Small intestine (tissue), 7 donors: Measurements from ENCODE around the gene ARHGAP22. TPM values are rescaled to one million over a fixed set of nuclear protein-coding genes. Genes with fewer than 3 reads are reported as not detected.

Experiments used
- DNase-seq, 2 donors: peaks; one replicate each; pipeline versions ENCODE4 v3.0.0 to v3.0.0-alpha.2; 2013
- FAIRE-seq: peaks from 2 replicates; lab custom pipeline; 2012; peaks lifted over from hg19 to GRCh38; lab: Jason Lieb, UNC
- H3K27ac ChIP-seq, 3 donors: one replicate each; pipeline ENCODE4 v1.5.1; 2013; ENCODE audit warnings: low read length in 2 of 3, mild to moderate bottlenecking in 2 of 3, control low read depth in 1 of 3, inconsistent platforms in 1 of 3, low read depth in 1 of 3, moderate library complexity in 1 of 3
- H3K27me3 ChIP-seq, 3 donors: one replicate each; pipeline ENCODE4 v1.6.1; 2013; ENCODE audit warnings: low read length in 3 of 3, inconsistent platforms in 1 of 3; ENCODE audit not compliant: control insufficient read depth in 3 of 3, insufficient read depth in 3 of 3
- H3K36me3 ChIP-seq, 3 donors: one replicate each; pipeline ENCODE4 v1.6.1; 2013; ENCODE audit warnings: low read length in 3 of 3, inconsistent platforms in 1 of 3, low read depth in 1 of 3, mild to moderate bottlenecking in 1 of 3, moderate library complexity in 1 of 3; ENCODE audit not compliant: control insufficient read depth in 3 of 3, insufficient read depth in 2 of 3
- H3K4me1 ChIP-seq, 3 donors: one replicate each; pipeline ENCODE4 v1.6.1; 2013; ENCODE audit warnings: low read length in 2 of 3, inconsistent platforms in 1 of 3, low read depth in 1 of 3, mild to moderate bottlenecking in 1 of 3, moderate library complexity in 1 of 3; ENCODE audit not compliant: control insufficient read depth in 3 of 3, insufficient read depth in 2 of 3
- H3K4me3 ChIP-seq, 3 donors: one replicate each; pipeline ENCODE4 v1.5.1; 2013; ENCODE audit warnings: low read length in 3 of 3, control low read depth in 1 of 3, inconsistent platforms in 1 of 3, low read depth in 1 of 3, mild to moderate bottlenecking in 1 of 3, moderate library complexity in 1 of 3
- H3K9me3 ChIP-seq, 2 donors: one replicate each; pipeline ENCODE4 v1.6.1; 2013; ENCODE audit warnings: low read depth in 1 of 2, low read length in 1 of 2; ENCODE audit not compliant: control insufficient read depth in 2 of 2, insufficient read depth in 1 of 2
- WGBS, 3 donors: extraction: QIAGEN DNeasy Blood & Tissue Kit; methylation state at CpG; one replicate each; pipeline ENCODE4 v1.1.7; 2013; 5-methylcytosine and 5-hydroxymethylcytosine counted together
- polyA plus RNA-seq, 4 donors: library from polyadenylated mRNA; stranded (reverse) in 3 of 4; unstranded in 1 of 4; fragments of 200-250 nt in 3 of 4; fragments of 120-200 nt in 1 of 4; gene quantifications; one replicate each; pipeline versions ENCODE4 v1.2.1 to v1.2.3, GENCODE V29; 2013
- donor health status: healthy with polysubstance abuse.
- donor health status: control.
- donor health status: control.
- donor health status: Bipolar disorder and iron deficiency.
- donor health status: healthy.

ARHGAP22 gene
- polyA plus RNA-seq, 4 donors: 0.54 to 1.4 (median 1.3) TPM; not detected in 1

DNA sequence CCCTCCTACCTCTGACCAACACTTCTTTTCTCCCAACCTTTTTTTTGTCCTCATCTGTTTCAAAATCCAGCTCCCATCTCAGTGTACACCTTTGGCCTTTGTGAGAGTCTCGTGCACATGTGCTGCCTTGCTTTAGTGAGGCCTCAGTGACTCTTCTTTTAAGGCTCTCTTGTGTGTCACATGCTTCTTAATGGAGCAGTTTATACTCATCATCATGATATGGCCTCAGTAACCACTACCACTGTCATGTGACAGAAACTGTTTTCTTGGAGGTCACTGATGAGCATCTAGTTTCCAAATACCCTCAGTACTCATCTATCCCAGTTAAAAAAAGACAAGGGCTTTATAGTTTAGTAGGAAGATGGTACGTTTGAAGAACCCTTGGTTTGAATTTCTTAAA is 8.1 kb upstream of the ARHGAP22 start:
- Histone ChIP-seq H3K9me3 (no peaks in the 10 kb centered on the region), H3K4me3 (no peak overlapping the region), H3K4me1 (no peaks in the 10 kb centered on the region), H3K27ac (no peak overlapping the region), H3K27me3 (no peaks in the 10 kb centered on the region), H3K36me3 (no peaks in the 10 kb centered on the region)
- DNase-seq: no peak
- FAIRE-seq: no peak
- WGBS, 3 donors: 76 to 89% (median 77%) methylated on average over 2 of the region's 2 CpGs

DNA sequence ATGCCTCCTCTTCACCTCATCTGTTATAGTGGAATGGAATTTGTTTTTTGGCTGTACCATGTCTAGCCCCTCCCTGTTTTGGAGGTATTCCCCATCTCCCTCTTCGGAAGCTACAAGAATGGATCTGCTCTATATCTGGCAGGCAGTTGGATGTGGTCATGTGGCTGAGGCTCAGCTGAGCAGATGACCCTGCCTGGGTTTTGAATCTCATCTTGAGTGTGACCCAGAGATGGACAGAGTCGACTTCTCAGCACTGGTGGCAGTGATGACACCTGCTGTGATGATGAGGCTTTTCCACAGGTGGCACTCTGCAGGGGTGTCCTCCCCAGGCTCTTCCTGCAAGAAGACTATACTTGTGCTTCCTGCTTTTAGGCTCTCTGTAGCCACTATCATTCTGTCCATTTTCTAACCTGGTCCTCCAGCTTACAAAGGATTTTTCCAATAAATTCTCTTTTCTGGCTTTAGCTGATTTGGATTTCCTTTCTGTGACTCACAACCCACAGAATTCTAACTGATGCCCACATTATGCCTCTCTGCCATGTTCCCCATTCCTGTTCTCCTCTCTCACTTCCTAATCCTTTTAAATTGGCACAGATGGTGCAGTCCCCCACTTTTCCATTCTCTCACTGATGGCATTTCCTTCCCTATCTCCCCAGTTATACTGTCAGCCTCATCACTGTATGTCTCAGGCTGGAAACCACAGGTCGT is 7.5 kb upstream of the ARHGAP22 start:
- DNase-seq (no peak), FAIRE-seq (no peak)
- H3K36me3 ChIP-seq: no peaks in the 10 kb centered on the region
- no peaks in the 10 kb centered on the region for H3K4me1 ChIP-seq
- H3K4me3 ChIP-seq: no peak overlapping the region
- H3K27ac ChIP-seq: no peak overlapping the region
- WGBS, 3 donors: 71 to 74% (median 74%) methylated on average over 3 of the region's 3 CpGs
- no peaks in the 10 kb centered on the region for H3K27me3 ChIP-seq
- H3K9me3 ChIP-seq: no peaks in the 10 kb centered on the region

DNA sequence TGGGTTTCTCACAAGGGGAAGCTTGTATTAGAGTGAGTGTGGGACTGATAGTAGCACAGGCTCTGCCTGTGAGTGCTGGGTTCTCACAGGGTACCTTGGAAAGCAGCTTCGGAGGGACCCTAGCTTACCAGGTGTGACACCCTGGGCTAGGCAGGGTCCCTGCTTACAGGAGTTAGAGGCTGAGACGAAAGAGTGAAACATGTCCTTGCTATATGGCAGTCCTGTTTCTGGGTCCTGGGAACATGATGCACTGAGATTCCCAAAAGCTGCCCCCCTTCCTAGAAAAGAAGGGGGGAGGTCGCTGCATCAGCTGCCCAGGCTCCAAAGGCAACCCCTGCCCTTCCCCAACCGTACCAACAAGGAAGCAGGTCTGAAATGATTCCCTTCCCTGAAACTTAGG is 6.3 kb upstream of the ARHGAP22 start:
- H3K36me3 ChIP-seq: no peaks in the 10 kb centered on the region
- DNase-seq (no peak), FAIRE-seq (no peak)
- no peak overlapping the region for H3K27ac ChIP-seq
- no peaks in the 10 kb centered on the region for H3K4me1 ChIP-seq
- H3K9me3 ChIP-seq: no peaks in the 10 kb centered on the region
- WGBS, 3 donors: 63 to 76% (median 68%) methylated on average over 4 of the region's 4 CpGs
- H3K4me3 ChIP-seq: no peak overlapping the region
- H3K27me3 ChIP-seq: peaks cover 0 to under 1% (median 0%) of the 10 kb centered on the region in 3 donors

DNA sequence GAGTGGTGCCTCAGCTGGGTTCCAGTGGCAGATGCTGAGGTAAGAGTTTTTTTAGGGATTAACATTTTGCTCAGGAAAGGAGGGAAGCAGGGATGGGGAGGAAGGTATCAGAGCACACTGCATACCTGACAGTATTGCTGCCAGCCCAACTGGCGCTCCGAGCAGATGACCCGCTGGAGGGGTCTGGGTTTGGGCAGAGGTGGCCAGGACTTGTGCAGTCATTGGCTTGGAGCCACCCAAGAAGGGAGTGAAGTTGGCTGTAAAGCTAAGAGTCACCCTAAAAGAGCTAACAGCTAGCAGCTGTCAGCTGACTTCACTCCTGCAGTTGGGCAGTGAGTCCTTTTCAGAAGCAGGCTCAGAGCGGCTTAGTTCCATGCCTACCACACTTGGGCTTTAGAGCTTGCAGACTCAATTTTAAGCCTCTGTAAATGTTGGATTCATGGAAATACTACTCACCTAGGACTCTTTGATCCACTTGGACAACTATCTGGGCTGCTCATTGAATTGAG is 5.8 kb upstream of the ARHGAP22 start:
- Histone ChIP-seq H3K27ac (no peak overlapping the region), H3K9me3 (no peaks in the 10 kb centered on the region), H3K27me3 (peaks cover 0 to 6% (median 0%) of the 10 kb centered on the region in 3 donors), H3K4me3 (no peak overlapping the region), H3K4me1 (no peaks in the 10 kb centered on the region), H3K36me3 (no peaks in the 10 kb centered on the region)
- FAIRE-seq: no peak
- 92 to 93% (median 92%) methylated on average over 4 of the region's 4 CpGs for WGBS, 3 donors
- no peak for DNase-seq

DNA sequence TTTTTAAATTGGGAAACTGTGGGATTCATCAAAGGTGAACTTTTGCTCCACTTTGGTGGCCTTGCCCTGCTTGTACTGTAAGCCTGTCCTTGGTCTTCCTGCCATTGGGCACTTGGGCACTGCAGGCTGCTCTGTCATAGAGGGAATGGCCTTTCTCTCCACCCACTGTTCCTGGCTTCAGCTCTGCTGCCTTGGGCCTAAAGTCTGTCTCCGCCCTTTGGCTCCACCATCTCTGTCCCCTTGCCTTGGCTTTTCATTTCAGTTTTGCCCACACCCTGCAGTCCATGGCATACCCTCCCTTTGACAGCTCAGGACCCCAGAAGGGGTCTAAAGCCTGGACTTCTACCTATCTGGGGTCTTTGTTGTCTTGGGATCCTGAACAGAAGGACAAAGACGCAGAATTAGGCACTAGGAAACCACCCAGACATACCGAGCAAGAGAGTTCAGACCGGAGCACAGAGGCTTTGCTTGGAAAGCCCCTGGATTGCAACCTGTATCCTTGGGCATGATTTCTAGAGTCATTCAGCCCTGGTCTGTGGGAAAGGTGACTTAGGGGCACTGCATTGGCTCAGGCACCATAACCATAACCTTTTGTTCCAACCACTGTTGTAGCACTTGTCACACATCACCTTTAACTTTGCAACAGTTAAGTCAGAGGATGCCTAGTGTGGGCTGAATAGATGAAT is 5.2 kb upstream of the ARHGAP22 start:
- H3K9me3 ChIP-seq: no peaks in the 10 kb centered on the region
- H3K27me3 ChIP-seq: peaks cover 0 to 9% (median 0%) of the 10 kb centered on the region in 3 donors
- no peak overlapping the region for H3K4me3 ChIP-seq
- H3K36me3 ChIP-seq: no peaks in the 10 kb centered on the region
- no peak for DNase-seq
- FAIRE-seq: no peak
- 81 to 90% (median 88%) methylated on average over 4 of the region's 4 CpGs for WGBS, 3 donors
- H3K4me1 ChIP-seq: no peaks in the 10 kb centered on the region
- no peak overlapping the region for H3K27ac ChIP-seq

DNA sequence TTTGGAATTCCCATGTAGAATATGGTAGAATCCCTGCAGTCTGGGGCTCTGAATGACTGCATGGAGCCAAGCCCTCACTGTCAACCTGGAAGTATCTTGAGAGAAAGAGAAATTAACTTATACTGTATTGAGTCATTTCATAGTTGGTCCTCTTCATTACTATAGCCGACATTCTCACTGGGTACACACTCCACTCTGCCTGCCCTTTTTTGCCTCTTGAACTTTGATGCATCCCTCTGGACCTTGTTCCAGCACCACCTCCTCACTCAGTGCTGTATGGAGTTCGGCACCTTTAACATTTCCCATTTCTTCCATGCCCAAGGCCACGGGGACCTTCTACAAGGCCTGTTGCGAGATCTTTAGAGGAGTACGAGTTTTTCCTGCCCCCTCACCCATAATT is 4.6 kb upstream of the ARHGAP22 start:
- no peak for DNase-seq
- peaks cover 0 to 13% (median 0%) of the 10 kb centered on the region in 3 donors for H3K27me3 ChIP-seq
- FAIRE-seq: no peak

DNA sequence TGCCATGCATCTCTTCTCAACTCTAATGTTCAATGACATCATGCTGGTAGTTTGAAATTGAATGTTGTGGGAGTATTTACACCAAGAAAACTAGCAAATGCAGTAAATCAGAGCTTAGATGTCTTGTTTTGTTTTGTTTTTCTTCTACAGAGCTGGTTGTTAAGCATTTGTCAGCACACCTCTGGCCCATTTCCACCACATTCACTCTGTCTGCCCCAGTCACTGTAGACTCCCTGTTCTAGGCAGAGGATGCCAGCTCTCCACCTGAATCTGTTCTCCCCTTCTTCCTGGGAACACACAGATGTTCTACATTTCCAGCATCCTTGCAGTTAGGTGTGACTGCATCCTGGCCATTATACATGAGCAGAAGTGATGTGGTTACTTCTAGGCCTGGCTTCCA is 4.1 kb upstream of the ARHGAP22 start:
- FAIRE-seq (no peak), DNase-seq (no peak)
- no peaks in the 10 kb centered on the region for H3K36me3 ChIP-seq
- peaks cover 0 to 18% (median 0%) of the 10 kb centered on the region in 3 donors for H3K27me3 ChIP-seq
- no peak overlapping the region for H3K4me3 ChIP-seq
- no peak overlapping the region for H3K27ac ChIP-seq
- no peaks in the 10 kb centered on the region for H3K4me1 ChIP-seq
- H3K9me3 ChIP-seq: no peaks in the 10 kb centered on the region

More for the DNA sequence above, 4.6 kb upstream of the ARHGAP22 start:
- Histone ChIP-seq H3K27ac (no peak overlapping the region), H3K9me3 (no peaks in the 10 kb centered on the region), H3K4me3 (no peak overlapping the region), H3K36me3 (no peaks in the 10 kb centered on the region), H3K4me1 (no peaks in the 10 kb centered on the region)
- 62 to 83% (median 68%) methylated on average over 5 of the region's 5 CpGs for WGBS, 3 donors

DNA sequence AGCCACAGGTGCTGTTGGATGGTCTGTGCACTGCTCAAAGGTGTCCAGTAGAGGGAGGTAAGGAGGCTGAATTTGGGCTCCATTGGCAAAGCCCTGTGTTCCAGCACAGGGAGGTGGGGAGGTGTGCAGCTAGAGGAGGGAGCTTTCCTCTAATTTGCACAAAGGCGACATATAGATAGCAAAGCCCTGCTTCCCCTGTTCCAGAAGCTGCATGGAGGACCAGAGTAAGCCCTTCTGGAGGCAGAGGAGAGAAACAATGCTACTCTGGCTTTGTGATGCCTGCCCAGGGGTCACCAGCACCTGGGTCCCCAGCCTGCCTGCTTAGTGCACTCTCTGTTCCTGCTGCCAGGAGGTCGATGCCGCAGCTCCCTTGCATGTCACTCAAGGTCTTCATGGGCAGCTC is 3.4 kb upstream of the ARHGAP22 start:
- Histone ChIP-seq H3K27me3 (peaks cover 0 to 24% (median 0%) of the 10 kb centered on the region in 3 donors), H3K27ac (no peak overlapping the region), H3K36me3 (no peaks in the 10 kb centered on the region), H3K4me3 (no peak overlapping the region), H3K4me1 (no peaks in the 10 kb centered on the region), H3K9me3 (no peaks in the 10 kb centered on the region)
- 56 to 65% (median 59%) methylated on average over 3 of the region's 3 CpGs for WGBS, 3 donors
- FAIRE-seq: no peak
- DNase-seq: peak in 1 of 2 donors; percentile 41
